Trophoblast cell (in vitro differentiated cells and primary cell): ENCODE results near the gene LILRB2.
"Not testable (repeated sequence)": the region's sequence is repeated elsewhere in the genome, so short reads cannot be mapped to it uniquely, and the experiment has no call there.

Experiments
- DNase-seq, 2 donors: peaks; one replicate each; pipeline ENCODE4 v3.0.0-alpha.2; 2016
- H2AFZ ChIP-seq: 2 replicates; pipeline ENCODE4 v1.6.1; 2013; ENCODE audit warnings: low read length, moderate library complexity, mild to moderate bottlenecking; ENCODE audit not compliant: insufficient read depth, poor library complexity
- H2AK5ac ChIP-seq: 2 replicates; pipeline ENCODE4 v1.6.1; 2013; ENCODE audit warnings: mild to moderate bottlenecking, low read length
- H2BK120ac ChIP-seq: 2 replicates; pipeline ENCODE4 v1.6.1; 2013; ENCODE audit warnings: low read length, mild to moderate bottlenecking, moderate library complexity; ENCODE audit not compliant: insufficient read depth, poor library complexity
- H2BK12ac ChIP-seq: 2 replicates; pipeline ENCODE4 v1.6.1; 2013; ENCODE audit warnings: mild to moderate bottlenecking, low read length, moderate library complexity
- H2BK5ac ChIP-seq: 2 replicates; pipeline ENCODE4 v1.6.1; 2013; ENCODE audit warnings: low read length, low read depth, moderate library complexity, mild to moderate bottlenecking; ENCODE audit not compliant: poor library complexity
- H3K14ac ChIP-seq: 2 replicates; pipeline ENCODE4 v1.6.1; 2013; ENCODE audit warnings: mild to moderate bottlenecking, low read length
- H3K18ac ChIP-seq: 2 replicates; pipeline ENCODE4 v1.6.1; 2013; ENCODE audit warnings: mild to moderate bottlenecking, low read length
- H3K23ac ChIP-seq: 2 replicates; pipeline ENCODE4 v1.6.1; 2013; ENCODE audit warnings: low read length
- H3K27ac ChIP-seq: 2 replicates; pipeline ENCODE4 v1.5.1; 2013; ENCODE audit warnings: low read depth, mild to moderate bottlenecking, inconsistent platforms, low read length, moderate library complexity
- H3K27me3 ChIP-seq: 2 replicates; pipeline ENCODE4 v1.6.1; 2013; ENCODE audit warnings: inconsistent platforms, mild to moderate bottlenecking, low read length, moderate library complexity; ENCODE audit not compliant: insufficient read depth
- H3K36me3 ChIP-seq, 2 experiments: 1 replicate in 1 of 2; 2 replicates in 1 of 2; pipeline ENCODE4 v1.6.1; 2013; ENCODE audit warnings: low read length in 2 of 2, mild to moderate bottlenecking in 2 of 2, moderate library complexity in 1 of 2; ENCODE audit not compliant: insufficient read depth in 2 of 2, control insufficient read depth in 1 of 2
- H3K4ac ChIP-seq: 2 replicates; pipeline ENCODE4 v1.6.1; 2013; ENCODE audit warnings: low read depth, mild to moderate bottlenecking, low read length, moderate library complexity
- H3K4me1 ChIP-seq, 2 experiments: 1 replicate in 1 of 2; 2 replicates in 1 of 2; pipeline ENCODE4 v1.6.1; 2013; ENCODE audit warnings: low read length in 2 of 2, mild to moderate bottlenecking in 2 of 2, moderate library complexity in 1 of 2; ENCODE audit not compliant: insufficient read depth in 2 of 2, control insufficient read depth in 1 of 2
- H3K4me2 ChIP-seq: 2 replicates; pipeline ENCODE4 v1.6.1; 2013; ENCODE audit warnings: inconsistent platforms, mild to moderate bottlenecking, low read length, moderate library complexity
- H3K4me3 ChIP-seq: 2 replicates; pipeline ENCODE4 v1.5.1; 2013; ENCODE audit warnings: mild to moderate bottlenecking, low read depth, low read length, inconsistent platforms
- H3K79me1 ChIP-seq: one replicate; pipeline ENCODE4 v1.6.1; 2013; ENCODE audit warnings: low read length
- H3K79me2 ChIP-seq: 2 replicates; pipeline ENCODE4 v1.6.1; 2013; ENCODE audit warnings: low read length, mild to moderate bottlenecking; ENCODE audit not compliant: control insufficient read depth, insufficient read depth, poor library complexity
- H3K9ac ChIP-seq: 2 replicates; pipeline ENCODE4 v1.6.1; 2013; ENCODE audit warnings: mild to moderate bottlenecking, low read length
- H3K9me3 ChIP-seq: 2 replicates; pipeline ENCODE4 v1.6.1; 2013; ENCODE audit warnings: low read depth, mild to moderate bottlenecking, control low read depth, inconsistent platforms, low read length; ENCODE audit not compliant: insufficient read depth
- H4K12ac ChIP-seq: 2 replicates; pipeline ENCODE4 v1.6.1; 2013; ENCODE audit warnings: low read depth, mild to moderate bottlenecking, low read length, moderate library complexity
- H4K8ac ChIP-seq: 2 replicates; pipeline ENCODE4 v1.6.1; 2013; ENCODE audit warnings: low read depth, mild to moderate bottlenecking, low read length, moderate library complexity
- H4K91ac ChIP-seq: one replicate; pipeline ENCODE4 v1.6.1; 2013; ENCODE audit warnings: low read depth, mild to moderate bottlenecking, low read length, moderate library complexity
- WGBS: extraction: QIAGEN DNeasy Blood & Tissue Kit; methylation state at CpG from one replicate; pipeline ENCODE4 v1.1.7; 2013; ENCODE audit warnings: missing lambda C conversion rate; ENCODE audit not compliant: insufficient read length, insufficient coverage; ENCODE audit errors: extremely low coverage; 5-methylcytosine and 5-hydroxymethylcytosine counted together

LILRB2 gene

DNA sequence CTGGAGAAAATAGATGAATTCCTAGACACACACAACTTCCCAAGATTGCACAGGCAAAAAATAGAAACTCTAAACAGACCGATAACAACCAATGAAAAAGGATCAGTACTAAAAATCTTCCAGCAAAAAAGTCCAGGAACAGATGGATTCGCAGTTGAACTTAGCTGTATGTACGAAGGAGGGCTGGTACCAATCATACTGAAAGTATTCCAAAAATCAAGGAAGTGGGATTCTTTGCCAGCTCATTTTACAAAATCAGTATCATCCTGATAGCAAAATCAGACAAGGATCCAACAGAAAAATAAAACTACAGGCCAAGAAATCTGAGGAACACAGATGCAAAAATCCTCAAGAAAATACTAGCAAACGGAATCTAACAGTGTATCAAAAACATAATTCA, 6.5 kb upstream of the LILRB2 start:
- Histone ChIP-seq H2AFZ (no peak overlapping the region), H3K79me2 (no peaks in the 10 kb centered on the region), H4K8ac (no peak overlapping the region), H4K12ac (no peak overlapping the region), H3K9ac (no peak overlapping the region), H3K18ac (no peak overlapping the region), H3K4ac (no peak overlapping the region), H2BK12ac (no peak overlapping the region), H2BK120ac (no peak overlapping the region), H3K14ac (no peak overlapping the region), H4K91ac (no peak overlapping the region), H3K4me1 (no peaks in the 10 kb centered on the region), H2BK5ac (no peak overlapping the region), H3K9me3 (no peaks in the 10 kb centered on the region), H2AK5ac (no peak overlapping the region), H3K27ac (no peak overlapping the region), H3K23ac (no peak overlapping the region), H3K79me1 (no peaks in the 10 kb centered on the region), H3K4me2 (no peak overlapping the region), H3K4me3 (no peak overlapping the region), H3K36me3 (no peaks in the 10 kb centered on the region), H3K27me3 (no peaks in the 10 kb centered on the region)
- no peak for DNase-seq
- WGBS, result no CpG with 5 or more reads among the region's 4 CpGs

DNA sequence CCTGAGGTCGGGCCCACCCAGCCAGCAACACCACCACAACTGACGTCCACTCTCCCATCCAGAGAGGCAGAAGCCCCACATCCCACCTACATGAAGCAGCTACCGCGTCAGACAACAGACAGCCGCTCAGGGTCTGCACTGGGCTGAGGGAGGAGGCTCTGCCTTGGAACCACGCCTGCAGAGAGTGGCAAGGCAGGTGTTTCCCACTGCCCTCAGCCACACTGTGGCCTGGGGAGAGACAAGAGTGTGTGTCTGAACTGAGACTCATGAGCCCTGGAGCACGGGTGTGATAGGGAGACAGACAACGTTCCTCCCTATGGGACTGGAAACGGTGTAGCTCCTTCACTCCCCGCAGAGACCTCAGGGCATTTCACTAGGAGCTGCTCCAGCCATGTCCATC, 5.4 kb upstream of the LILRB2 start:
- not testable (repeated sequence) for H2BK12ac ChIP-seq, H3K27ac ChIP-seq, H3K14ac ChIP-seq, H3K18ac ChIP-seq, H4K8ac ChIP-seq, H4K12ac ChIP-seq, H2AK5ac ChIP-seq, H3K27me3 ChIP-seq, H3K9ac ChIP-seq, H2AFZ ChIP-seq, H3K79me2 ChIP-seq, H3K4me2 ChIP-seq, H3K4me1 ChIP-seq, DNase-seq, H3K23ac ChIP-seq, H3K9me3 ChIP-seq, H3K4ac ChIP-seq, H2BK5ac ChIP-seq, H3K79me1 ChIP-seq, H3K36me3 ChIP-seq, H4K91ac ChIP-seq, H2BK120ac ChIP-seq, H3K4me3 ChIP-seq
- no CpG with 5 or more reads among the region's 10 CpGs for WGBS

DNA sequence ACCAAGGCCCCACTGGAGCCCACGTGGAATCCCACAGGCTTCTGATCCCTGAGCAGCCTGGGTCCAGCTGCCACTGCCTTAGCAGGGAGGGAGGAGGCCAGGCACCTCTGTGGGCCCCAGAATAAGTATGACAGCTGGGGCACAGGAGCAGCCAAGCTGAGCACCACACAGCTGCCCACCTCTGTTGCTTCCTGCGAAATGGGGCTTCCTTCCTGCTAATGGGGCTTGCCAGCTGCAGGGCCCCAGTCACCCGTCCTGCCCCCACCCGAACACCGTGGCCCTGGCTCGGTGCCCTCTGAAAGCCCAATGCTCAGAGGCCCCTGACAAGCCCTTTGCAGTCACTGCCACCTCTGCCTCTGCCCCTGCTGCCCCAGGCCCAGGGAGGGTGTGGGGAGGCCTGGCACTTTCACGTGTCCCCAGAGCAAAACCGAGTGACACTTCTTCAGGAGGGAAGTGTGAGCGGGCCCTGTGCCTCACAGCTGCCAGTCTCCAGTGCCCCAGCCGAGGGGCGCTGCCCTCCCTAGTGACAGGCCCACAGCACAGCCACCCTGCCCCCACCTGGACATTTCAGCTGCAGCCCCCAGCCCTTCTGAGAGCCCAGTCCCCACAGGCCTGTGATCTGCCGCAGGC, 4.6 kb upstream of the LILRB2 start:
- H4K12ac ChIP-seq, result not testable (repeated sequence)
- WGBS, result no CpG with 5 or more reads among the region's 12 CpGs

DNA sequence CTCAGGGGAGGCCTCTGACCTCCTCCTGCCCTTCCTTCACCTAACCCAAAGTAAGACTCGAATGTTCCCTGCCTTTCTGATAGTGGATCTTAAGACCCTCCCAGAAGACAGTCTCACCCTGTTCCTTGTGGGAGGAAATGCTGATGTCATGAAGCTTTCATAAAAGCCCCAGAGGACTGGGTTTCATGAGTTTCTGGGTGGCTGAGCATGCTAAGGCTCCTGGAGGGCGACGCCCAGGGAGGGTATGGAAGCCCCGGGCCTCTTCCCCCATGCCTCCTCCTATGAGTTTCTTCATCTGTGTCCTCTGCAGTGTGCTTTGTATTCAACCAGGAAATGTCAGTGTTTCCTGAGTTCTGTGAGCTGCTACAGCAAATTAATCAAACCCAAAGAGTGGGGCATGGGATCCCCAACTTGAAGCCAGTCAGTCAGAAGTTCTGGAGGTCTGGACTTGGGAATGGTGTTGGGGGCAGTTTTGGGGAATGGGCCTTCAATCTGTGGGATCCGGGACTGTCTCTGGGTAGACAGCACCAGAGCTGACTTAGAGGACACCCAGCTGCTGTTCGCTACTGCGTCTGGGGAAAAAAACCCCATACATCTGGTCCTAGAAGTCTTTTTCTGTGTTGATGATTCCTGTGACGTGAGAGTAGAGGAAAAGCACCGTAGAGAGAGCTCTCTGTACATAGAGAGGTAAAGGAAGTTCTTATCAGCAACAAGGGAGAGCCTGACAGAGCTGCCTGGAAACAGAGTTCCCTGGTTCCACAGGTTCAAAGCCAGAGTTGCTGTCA, 2.0 kb upstream of the LILRB2 start:
- no peak overlapping the region for H2BK12ac ChIP-seq
- no peak overlapping the region for H3K14ac ChIP-seq
- H3K9ac ChIP-seq, result no peak overlapping the region
- no peak overlapping the region for H2BK120ac ChIP-seq
- H3K4me3 ChIP-seq, result no peak overlapping the region
- H3K4ac ChIP-seq, result no peak overlapping the region
- H3K36me3 ChIP-seq, result no peaks in the 10 kb centered on the region
- no peaks in the 10 kb centered on the region for H3K79me1 ChIP-seq
- no peak overlapping the region for H3K4me2 ChIP-seq
- no peaks in the 10 kb centered on the region for H3K9me3 ChIP-seq
- no peak overlapping the region for H3K18ac ChIP-seq
- H3K27ac ChIP-seq, result no peak overlapping the region
- no peaks in the 10 kb centered on the region for H3K4me1 ChIP-seq
- no CpG with 5 or more reads among the region's 9 CpGs for WGBS
- H3K79me2 ChIP-seq, result no peaks in the 10 kb centered on the region
- no peak overlapping the region for H2AK5ac ChIP-seq
- H4K8ac ChIP-seq, result no peak overlapping the region
- H2BK5ac ChIP-seq, result no peak overlapping the region
- DNase-seq, result no peak
- H4K91ac ChIP-seq, result no peak overlapping the region
- H3K23ac ChIP-seq, result no peak overlapping the region
- no peak overlapping the region for H4K12ac ChIP-seq
- H3K27me3 ChIP-seq, result no peaks in the 10 kb centered on the region
- H2AFZ ChIP-seq, result no peak overlapping the region

More for the DNA sequence above, 4.6 kb upstream of the LILRB2 start:
- H3K9ac ChIP-seq, H2BK12ac ChIP-seq, DNase-seq, H3K9me3 ChIP-seq, H2BK120ac ChIP-seq, H3K4me3 ChIP-seq, H3K27me3 ChIP-seq, H2BK5ac ChIP-seq, H3K4me2 ChIP-seq, H3K23ac ChIP-seq, H4K91ac ChIP-seq, H4K8ac ChIP-seq, H3K4ac ChIP-seq, H2AK5ac ChIP-seq, H3K4me1 ChIP-seq, H2AFZ ChIP-seq, H3K79me2 ChIP-seq, H3K27ac ChIP-seq, H3K14ac ChIP-seq, H3K36me3 ChIP-seq, H3K79me1 ChIP-seq, H3K18ac ChIP-seq: not testable (repeated sequence)
